Measurements from ENCODE around the gene ZC3H7B. TPM values are rescaled to one million over a fixed set of nuclear protein-coding genes. Genes with fewer than 3 reads are reported as not detected.
A peak's percentile ranks its signal among the peaks of the same experiment; 100 is the strongest.

ZC3H7B gene
- total RNA-seq, 2 experiments from 2014 or later: 41.7 to 43.4 TPM

DNA sequence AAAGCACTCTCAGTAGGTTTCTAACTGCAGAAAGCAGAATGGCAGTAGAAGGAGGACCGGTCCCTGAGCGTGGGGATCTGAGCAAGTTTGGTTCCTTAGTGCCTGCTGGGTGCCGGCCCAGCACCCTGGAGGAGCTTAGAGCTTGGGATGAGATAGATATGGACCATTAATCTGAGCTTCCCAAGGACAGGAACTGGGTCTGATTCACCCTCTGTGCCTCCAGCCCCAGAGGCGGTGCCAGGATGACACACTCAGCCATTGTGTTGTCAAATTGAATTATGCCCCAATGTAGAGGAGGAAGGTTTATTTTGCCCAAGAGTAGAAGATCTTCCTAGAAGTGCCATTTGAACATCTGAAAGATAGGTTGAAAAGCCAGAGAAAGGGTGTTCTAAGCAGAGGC lies 4.3 kb downstream of the ZC3H7B start:
- no peak for ATAC-seq
- ChIA-PET POLR2A (no interaction called here), CTCF (no interaction called here)
- Mint-ChIP-seq H3K4me1 (peaks cover 33% of the 10 kb centered on the region), H3K36me3 (ENCODE audit: low read depth) (peaks cover 15% of the 10 kb centered on the region), H3K9me3 (ENCODE audit: low read depth) (no peaks in the 10 kb centered on the region), H3K27me3 (no peaks in the 10 kb centered on the region), H3K4me3 (no peak overlapping the region), H3K27ac (peak overlapping the region; percentile 45)
- no peak for DNase-seq
- intact Hi-C loops (cut with DNase I, micrococcal nuclease): no loop called here

DNA sequence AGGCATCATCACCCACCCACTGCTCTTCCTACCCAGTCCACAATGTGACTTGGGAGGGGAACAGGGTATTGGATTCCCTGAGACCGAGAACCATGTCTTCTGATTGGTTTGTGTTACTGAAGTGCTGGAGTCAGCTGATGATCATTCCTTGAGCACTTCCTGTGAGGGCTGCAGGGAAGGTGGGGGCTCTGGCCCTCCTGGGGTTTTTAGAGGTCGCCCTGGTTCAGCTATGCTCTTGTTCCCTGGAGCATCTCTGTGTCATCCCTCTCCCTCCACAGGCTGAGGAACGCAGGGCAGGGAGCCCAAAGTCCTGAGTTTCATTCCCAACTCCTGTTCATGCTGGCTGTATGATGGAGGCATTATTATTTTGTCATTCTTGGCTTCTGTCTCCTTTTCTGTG lies 6.7 kb downstream of the ZC3H7B start:
- Mint-ChIP-seq H3K4me3 (no peak overlapping the region), H3K27ac (no peak overlapping the region), H3K9me3 (ENCODE audit: low read depth) (no peaks in the 10 kb centered on the region), H3K36me3 (ENCODE audit: low read depth) (peaks cover 16% of the 10 kb centered on the region), H3K27me3 (no peaks in the 10 kb centered on the region), H3K4me1 (peaks cover 31% of the 10 kb centered on the region)
- DNase-seq (no peak), ATAC-seq (no peak)
- POLR2A ChIA-PET: no interaction called here
- intact Hi-C loops (cut with DNase I, micrococcal nuclease): no loop called here
- CTCF ChIA-PET: interaction anchor here (0.6 kb wide), 1 partner anchor 126 kb away, joined by 3 read pairs; no protein-coding TSS in a partner anchor

DNA sequence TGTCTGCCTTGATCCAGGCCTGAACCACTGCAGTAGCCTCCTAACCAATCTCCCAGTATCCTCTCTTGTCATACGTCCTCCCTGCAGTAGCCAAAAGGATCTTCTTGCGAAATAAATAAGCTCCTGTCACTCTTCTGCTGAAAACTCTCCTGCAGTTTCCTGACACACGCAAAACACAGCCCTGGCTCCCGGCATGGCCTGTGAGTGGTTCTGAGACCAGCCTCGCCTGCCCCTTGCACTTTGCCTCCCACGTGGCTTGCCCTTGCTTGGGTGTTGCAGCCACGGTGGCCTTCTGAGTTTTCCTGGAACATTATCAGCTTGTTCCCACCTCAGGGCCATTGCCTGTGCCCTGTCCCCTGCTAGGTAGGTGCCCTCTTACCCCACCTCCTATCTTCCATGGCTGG lies 7.2 kb downstream of the ZC3H7B start:
- H3K9me3 Mint-ChIP-seq (ENCODE audit: low read depth): no peaks in the 10 kb centered on the region
- peaks cover 14% of the 10 kb centered on the region for H3K36me3 Mint-ChIP-seq (ENCODE audit: low read depth)
- H3K27me3 Mint-ChIP-seq: no peaks in the 10 kb centered on the region
- intact Hi-C loops (cut with DNase I, micrococcal nuclease): no loop called here
- CTCF ChIA-PET: interaction anchor here (0.6 kb wide), 1 partner anchor 126 kb away, joined by 3 read pairs; no protein-coding TSS in a partner anchor
- peaks cover 27% of the 10 kb centered on the region for H3K4me1 Mint-ChIP-seq
- DNase-seq (no peak), ATAC-seq (no peak)
- H3K4me3 Mint-ChIP-seq: no peak overlapping the region
- no peak overlapping the region for H3K27ac Mint-ChIP-seq
- POLR2A ChIA-PET: no interaction called here

DNA sequence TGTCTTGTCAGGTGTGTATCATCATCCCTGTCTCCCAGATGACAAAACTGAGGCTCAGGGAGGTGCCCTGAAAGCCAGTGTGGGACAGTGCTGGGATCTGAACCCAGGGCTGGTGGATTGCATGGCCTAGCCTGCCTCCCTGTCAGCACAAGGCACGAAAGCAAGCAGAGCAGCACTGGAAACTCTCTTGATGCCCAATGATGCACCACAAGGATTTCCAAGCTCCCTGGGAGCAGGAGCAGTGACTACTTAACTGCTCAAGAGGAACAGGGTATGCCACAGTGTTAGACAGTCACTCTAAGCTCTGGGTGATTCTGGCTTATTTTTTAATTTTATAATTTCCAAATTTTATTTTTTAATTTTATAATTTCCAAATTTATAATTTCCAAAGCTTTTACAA lies 9.0 kb downstream of the ZC3H7B start:
- Mint-ChIP-seq H3K27me3 (no peaks in the 10 kb centered on the region), H3K4me1 (peaks cover 18% of the 10 kb centered on the region), H3K9me3 (ENCODE audit: low read depth) (no peaks in the 10 kb centered on the region), H3K4me3 (no peak overlapping the region), H3K27ac (no peak overlapping the region), H3K36me3 (ENCODE audit: low read depth) (peaks cover 13% of the 10 kb centered on the region)
- ATAC-seq: no peak
- CTCF ChIA-PET: interaction anchor here (0.7 kb wide), 1 partner anchor 93 kb away, joined by 3 read pairs; no protein-coding TSS in a partner anchor
- no peak for DNase-seq
- intact Hi-C loops (cut with DNase I, micrococcal nuclease): no loop called here
- POLR2A ChIA-PET: interaction anchor here (0.7 kb wide), 1 partner anchor 9 kb away, joined by 8 read pairs; the partner anchor contains the start of gene ZC3H7B

DNA sequence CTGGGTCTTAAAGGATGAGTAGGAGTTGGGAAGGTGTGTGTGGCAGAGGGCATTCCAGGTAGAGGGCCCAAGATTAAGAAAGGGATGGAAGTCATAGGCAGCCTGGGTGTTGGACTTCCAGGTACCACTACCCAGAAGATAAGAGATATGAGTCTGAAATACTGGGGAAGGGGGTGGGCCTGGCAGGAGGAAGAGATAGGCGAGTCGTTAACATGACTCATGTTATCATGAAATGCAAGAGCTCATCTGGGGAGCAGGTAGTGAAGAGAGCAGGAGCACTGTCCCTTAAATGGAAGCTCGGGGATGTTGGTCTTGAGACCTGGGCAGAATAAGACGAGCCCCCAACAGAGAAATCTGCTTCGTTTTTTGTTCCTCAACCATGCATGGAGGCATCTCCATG lies 10.2 kb downstream of the ZC3H7B start:
- POLR2A ChIA-PET: interaction anchor here (0.5 to 0.7 kb wide), 2 partner anchors 10 to 355 kb away, joined by 3 to 4 read pairs; partner anchors contain the start of gene ZC3H7B
- CTCF ChIA-PET: interaction anchor here (0.5 to 1.1 kb wide), 6 partner anchors 17 to 663 kb away, joined by 3 to 5 read pairs (median 4); no protein-coding TSS in a partner anchor
- Mint-ChIP-seq H3K27ac (peak overlapping the region; percentile 7), H3K4me1 (peaks cover 11% of the 10 kb centered on the region), H3K4me3 (no peak overlapping the region), H3K9me3 (ENCODE audit: low read depth) (no peaks in the 10 kb centered on the region), H3K27me3 (no peaks in the 10 kb centered on the region), H3K36me3 (ENCODE audit: low read depth) (peaks cover 14% of the 10 kb centered on the region)
- peak; percentile 66 for ATAC-seq
- peak; percentile 24 for DNase-seq
- intact Hi-C loops (cut with DNase I, micrococcal nuclease): no loop called here

DNA sequence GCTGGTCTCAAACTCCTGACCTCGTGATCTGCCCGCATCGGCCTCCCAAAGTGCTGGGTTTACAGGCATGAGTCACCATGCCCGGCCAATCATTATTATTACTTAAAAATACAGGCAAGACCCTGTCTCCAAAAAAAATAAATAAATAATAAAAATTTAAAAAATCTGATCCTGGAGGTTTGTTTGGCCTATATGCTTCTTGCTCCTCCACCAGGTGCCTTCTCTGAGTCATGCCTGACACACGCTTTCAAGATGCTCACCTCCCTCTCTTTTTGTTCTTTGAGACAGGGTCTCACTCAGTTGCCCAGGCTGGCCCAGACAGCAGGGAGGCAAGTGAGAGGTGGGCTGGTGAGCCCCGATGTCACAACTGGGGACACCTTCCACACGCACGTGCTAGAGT lies 13.5 kb downstream of the ZC3H7B start:
- H3K27me3 Mint-ChIP-seq: no peaks in the 10 kb centered on the region
- ChIA-PET POLR2A (no interaction called here), CTCF (no interaction called here)
- ATAC-seq (no peak), DNase-seq (no peak)
- H3K27ac Mint-ChIP-seq: no peak overlapping the region
- H3K9me3 Mint-ChIP-seq (ENCODE audit: low read depth): no peaks in the 10 kb centered on the region
- peaks cover 13% of the 10 kb centered on the region for H3K36me3 Mint-ChIP-seq (ENCODE audit: low read depth)
- peaks cover 12% of the 10 kb centered on the region for H3K4me1 Mint-ChIP-seq
- no peak overlapping the region for H3K4me3 Mint-ChIP-seq
- intact Hi-C loops (cut with DNase I, micrococcal nuclease): no loop called here

DNA sequence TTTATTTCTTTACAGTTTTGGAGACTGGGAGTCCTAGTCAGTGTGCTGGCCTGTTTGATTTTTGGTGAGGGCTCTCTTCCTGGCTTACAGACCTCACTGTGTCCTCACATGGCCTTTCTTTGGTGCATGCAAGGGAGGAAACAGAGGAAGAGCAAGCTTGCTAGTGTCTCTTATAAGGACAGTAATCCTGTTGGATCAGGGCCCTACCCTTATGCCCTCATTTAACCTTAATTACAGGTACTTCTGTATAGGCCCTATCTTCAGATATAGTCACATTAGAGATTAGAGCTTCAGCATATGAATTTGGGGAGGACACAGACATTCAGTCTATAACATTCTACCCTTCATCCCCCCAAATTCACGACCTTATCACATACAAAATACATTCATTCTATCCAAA lies 14.3 kb downstream of the ZC3H7B start:
- Mint-ChIP-seq H3K9me3 (ENCODE audit: low read depth) (no peaks in the 10 kb centered on the region), H3K27me3 (no peaks in the 10 kb centered on the region), H3K36me3 (ENCODE audit: low read depth) (peaks cover 15% of the 10 kb centered on the region), H3K4me3 (no peak overlapping the region), H3K27ac (no peak overlapping the region), H3K4me1 (peaks cover 12% of the 10 kb centered on the region)
- intact Hi-C loops (cut with DNase I, micrococcal nuclease): no loop called here
- DNase-seq: no peak
- ChIA-PET CTCF (no interaction called here), POLR2A (interaction anchor here (0.6 kb wide), 1 partner anchor 383 kb away, joined by 5 read pairs; no protein-coding TSS in a partner anchor)
- ATAC-seq: no peak

DNA sequence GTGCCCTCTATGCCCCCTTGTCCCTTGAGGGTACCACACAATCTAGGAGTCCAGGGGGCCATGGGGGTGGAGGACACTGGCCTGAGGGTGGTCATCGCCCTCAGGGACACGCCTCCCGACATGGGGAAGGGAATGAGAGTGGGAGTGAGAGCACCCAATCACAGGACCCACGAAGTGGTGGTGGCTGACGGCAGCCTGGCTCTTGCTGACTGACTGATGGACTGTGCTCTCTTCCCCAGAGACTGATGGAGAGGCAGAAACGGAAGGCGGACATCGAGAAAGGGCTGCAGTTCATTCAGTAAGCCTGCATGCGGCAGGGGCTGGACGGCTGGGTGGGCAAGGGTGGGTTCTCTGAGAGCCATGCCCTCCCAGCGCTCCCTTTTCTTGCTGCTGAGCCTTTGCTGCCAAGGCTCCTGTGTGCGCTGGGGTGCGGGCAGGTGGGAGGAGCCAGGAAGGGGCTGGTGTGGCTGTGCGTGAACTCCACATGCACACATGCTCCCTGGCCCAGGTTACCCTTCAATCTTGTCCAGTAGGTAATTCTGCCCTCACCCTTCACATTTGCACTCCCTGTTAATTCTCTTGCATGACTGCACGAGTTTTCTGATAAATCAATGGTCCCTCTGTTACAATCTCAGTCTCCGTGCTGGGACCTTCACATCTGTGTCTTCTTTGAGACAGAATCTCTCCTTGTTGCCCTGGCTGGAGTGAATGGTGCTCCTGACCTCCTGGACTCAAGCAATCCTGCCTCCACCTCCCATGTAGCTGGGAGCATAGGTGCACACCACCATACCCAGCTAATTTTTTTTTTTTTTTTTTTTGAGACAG lies 19.3 kb downstream of the ZC3H7B start:
- H3K27ac Mint-ChIP-seq: no peak overlapping the region
- ChIA-PET CTCF (no interaction called here), POLR2A (no interaction called here)
- H3K9me3 Mint-ChIP-seq (ENCODE audit: low read depth): no peaks in the 10 kb centered on the region
- H3K4me1 Mint-ChIP-seq: peaks cover 3% of the 10 kb centered on the region
- ATAC-seq: no peak
- H3K27me3 Mint-ChIP-seq: no peaks in the 10 kb centered on the region
- intact Hi-C loops (cut with DNase I, micrococcal nuclease): no loop called here
- H3K36me3 Mint-ChIP-seq (ENCODE audit: low read depth): peaks cover 26% of the 10 kb centered on the region
- H3K4me3 Mint-ChIP-seq: no peak overlapping the region
- no peak for DNase-seq

DNA sequence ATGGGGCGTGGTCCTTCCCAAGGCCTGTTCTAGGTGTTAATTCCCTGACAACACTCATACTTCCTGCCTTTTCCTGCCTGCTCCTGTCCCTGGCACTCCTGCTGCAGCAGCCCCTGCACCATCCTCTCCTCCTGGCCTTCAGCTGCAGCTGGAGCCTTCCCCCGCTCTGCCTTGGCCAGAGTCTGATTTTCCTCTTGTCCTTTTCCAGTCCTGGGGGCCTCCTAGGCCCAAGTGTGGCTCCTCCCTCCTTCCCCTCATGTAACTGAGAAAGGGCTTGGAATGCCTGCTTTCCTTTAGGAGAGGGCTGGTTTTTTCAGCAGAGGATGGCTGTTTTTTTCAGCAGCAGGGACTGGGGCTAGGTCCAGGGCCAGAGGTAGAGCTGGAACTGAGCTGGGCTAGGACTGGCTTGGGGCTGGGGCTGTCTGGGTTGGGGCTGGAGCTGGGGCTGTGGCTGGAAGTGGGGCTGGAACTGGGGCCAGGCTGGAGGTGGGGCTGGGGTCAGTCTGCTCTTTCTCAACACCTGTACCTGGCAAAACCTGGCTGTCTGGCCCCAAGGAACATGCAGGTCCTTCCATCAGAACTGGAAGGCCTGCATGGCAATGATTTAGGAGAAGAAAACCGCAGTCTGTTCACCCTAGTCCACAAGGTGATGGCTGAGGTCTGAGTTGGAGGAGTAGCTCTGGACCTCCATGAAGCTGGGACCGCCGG lies 23.6 kb downstream of the ZC3H7B start:
- intact Hi-C loops (cut with DNase I, micrococcal nuclease): no loop called here
- DNase-seq (no peak), ATAC-seq (no peak)
- Mint-ChIP-seq H3K36me3 (ENCODE audit: low read depth) (peaks cover 33% of the 10 kb centered on the region), H3K27ac (no peak overlapping the region), H3K9me3 (ENCODE audit: low read depth) (no peaks in the 10 kb centered on the region), H3K27me3 (no peaks in the 10 kb centered on the region), H3K4me3 (no peak overlapping the region), H3K4me1 (no peaks in the 10 kb centered on the region)
- ChIA-PET CTCF (no interaction called here), POLR2A (no interaction called here)

DNA sequence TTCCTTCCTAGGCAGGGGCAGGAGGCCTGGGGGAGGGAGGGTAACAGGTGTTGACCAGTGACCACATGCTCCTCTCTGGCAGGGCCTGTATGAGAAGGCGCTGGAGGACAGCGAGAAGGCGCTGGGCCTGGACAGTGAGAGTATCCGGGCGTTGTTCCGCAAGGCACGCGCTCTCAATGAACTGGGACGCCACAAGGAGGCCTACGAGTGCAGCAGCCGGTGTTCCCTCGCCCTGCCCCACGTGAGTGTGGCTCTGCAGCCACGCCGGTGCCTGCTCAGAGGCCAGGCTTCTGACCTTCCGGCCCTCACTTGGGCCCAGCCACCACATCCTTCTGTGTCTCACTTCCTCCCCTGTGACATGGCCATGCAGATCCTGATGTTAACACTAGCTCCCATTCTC lies 25.8 kb downstream of the ZC3H7B start:
- Mint-ChIP-seq H3K4me1 (no peaks in the 10 kb centered on the region), H3K36me3 (ENCODE audit: low read depth) (peaks cover 24% of the 10 kb centered on the region), H3K9me3 (ENCODE audit: low read depth) (no peaks in the 10 kb centered on the region), H3K27me3 (no peaks in the 10 kb centered on the region), H3K27ac (no peak overlapping the region), H3K4me3 (no peak overlapping the region)
- intact Hi-C loops (cut with DNase I, micrococcal nuclease): no loop called here
- ATAC-seq (no peak), DNase-seq (no peak)
- CTCF ChIA-PET: interaction anchor here (1.1 kb wide), 1 partner anchor 36 kb away, joined by 4 read pairs; no protein-coding TSS in a partner anchor
- POLR2A ChIA-PET: no interaction called here

DNA sequence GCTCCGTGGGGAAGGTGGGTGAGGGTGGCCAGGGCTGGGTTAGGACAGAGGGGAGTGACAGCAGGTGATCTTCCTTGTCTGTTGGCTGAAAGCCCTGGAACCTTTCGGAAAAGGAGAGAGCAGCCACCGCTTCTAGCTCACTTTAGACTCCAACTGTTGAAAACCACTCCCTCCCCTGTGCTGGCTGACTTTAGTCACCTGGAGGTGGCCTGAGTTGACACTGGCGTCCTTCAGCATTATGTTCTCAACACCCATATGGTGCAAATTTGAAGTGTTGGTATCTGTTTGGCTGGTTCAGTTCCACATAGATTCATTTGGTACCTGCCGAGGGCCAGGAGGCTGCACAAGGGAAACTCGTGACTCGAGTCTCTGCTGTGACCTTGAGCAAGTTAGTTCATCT lies 28.8 kb downstream of the ZC3H7B start:
- no peaks in the 10 kb centered on the region for H3K27me3 Mint-ChIP-seq
- ChIA-PET CTCF (interaction anchor here (0.5 kb wide), 1 partner anchor 187 kb away, joined by 3 read pairs; no protein-coding TSS in a partner anchor), POLR2A (no interaction called here)
- ATAC-seq (no peak), DNase-seq (no peak)
- H3K4me1 Mint-ChIP-seq: no peaks in the 10 kb centered on the region
- intact Hi-C loops (cut with DNase I, micrococcal nuclease): no loop called here
- no peaks in the 10 kb centered on the region for H3K9me3 Mint-ChIP-seq (ENCODE audit: low read depth)
- H3K27ac Mint-ChIP-seq: no peak overlapping the region
- no peak overlapping the region for H3K4me3 Mint-ChIP-seq
- peaks cover 20% of the 10 kb centered on the region for H3K36me3 Mint-ChIP-seq (ENCODE audit: low read depth)
